Mesenchymal stem cell (in vitro differentiated cells and primary cell): ENCODE data around the gene LIN7B.

Source experiments
- DNase-seq: peaks from one replicate; pipeline ENCODE4 v3.0.0-alpha.2; 2013
- H2AFZ ChIP-seq: one replicate; pipeline ENCODE4 v1.6.1; 2013; ENCODE audit warnings: low read depth, mild to moderate bottlenecking, control low read depth, inconsistent platforms, low read length, moderate library complexity
- H2AK5ac ChIP-seq: 2 replicates; pipeline ENCODE4 v1.6.1; 2013; ENCODE audit warnings: low read length, moderate library complexity, mild to moderate bottlenecking, inconsistent platforms; ENCODE audit not compliant: severe bottlenecking
- H2BK120ac ChIP-seq: one replicate; pipeline ENCODE4 v1.6.1; 2013; ENCODE audit warnings: low read depth, mild to moderate bottlenecking, inconsistent platforms, low read length, moderate library complexity
- H2BK12ac ChIP-seq, 2 experiments: one replicate each; pipeline ENCODE4 v1.6.1; 2013; ENCODE audit warnings: inconsistent platforms in 2 of 2, low read length in 2 of 2, mild to moderate bottlenecking in 2 of 2, moderate library complexity in 2 of 2, control low read depth in 1 of 2
- H2BK15ac ChIP-seq: one replicate; pipeline ENCODE4 v1.6.1; 2013; ENCODE audit warnings: mild to moderate bottlenecking, low read depth, inconsistent platforms; ENCODE audit not compliant: poor library complexity, severe bottlenecking
- H2BK5ac ChIP-seq: 2 replicates; pipeline ENCODE4 v1.6.1; 2013; ENCODE audit warnings: low read depth, mild to moderate bottlenecking, low read length, control low read depth, inconsistent platforms; ENCODE audit not compliant: poor library complexity, severe bottlenecking
- H3K14ac ChIP-seq, 2 experiments: one replicate each; pipeline ENCODE4 v1.6.1; 2013; ENCODE audit warnings: inconsistent platforms in 2 of 2, low read length in 2 of 2, control low read depth in 1 of 2, mild to moderate bottlenecking in 1 of 2, moderate library complexity in 1 of 2
- H3K18ac ChIP-seq, 2 experiments: one replicate each; pipeline ENCODE4 v1.6.1; 2013; ENCODE audit warnings: inconsistent platforms in 2 of 2, low read length in 2 of 2, control low read depth in 1 of 2, low read depth in 1 of 2, mild to moderate bottlenecking in 1 of 2
- H3K23ac ChIP-seq, 2 experiments: one replicate each; pipeline ENCODE4 v1.6.1; 2013; ENCODE audit warnings: inconsistent platforms in 2 of 2, low read length in 2 of 2, mild to moderate bottlenecking in 2 of 2, moderate library complexity in 2 of 2, control low read depth in 1 of 2
- H3K27ac ChIP-seq: 2 replicates; pipeline ENCODE4 v1.5.1; 2013; ENCODE audit warnings: mild to moderate bottlenecking, moderate library complexity, low read length, control low read depth, inconsistent platforms; ENCODE audit not compliant: poor library complexity, severe bottlenecking
- H3K27me3 ChIP-seq, 2 experiments: 2 replicates each; pipeline versions ENCODE4 v1.6.1 to v1.7.0; 2013; ENCODE audit warnings: low read length in 2 of 2, mild to moderate bottlenecking in 2 of 2, moderate library complexity in 2 of 2, control low read depth in 1 of 2, inconsistent platforms in 1 of 2; ENCODE audit not compliant: control insufficient read depth in 1 of 2, insufficient read depth in 1 of 2
- H3K36me3 ChIP-seq, 2 experiments: 2 replicates each; pipeline versions ENCODE4 v1.6.1 to v1.7.0; 2013; ENCODE audit warnings: low read length in 2 of 2, control low read depth in 1 of 2, inconsistent platforms in 1 of 2, low read depth in 1 of 2, mild to moderate bottlenecking in 1 of 2; ENCODE audit not compliant: insufficient read depth in 2 of 2, control insufficient read depth in 1 of 2
- H3K4ac ChIP-seq, 2 experiments: one replicate each; pipeline ENCODE4 v1.6.1; 2013; ENCODE audit warnings: inconsistent platforms in 2 of 2, low read length in 2 of 2, mild to moderate bottlenecking in 2 of 2, moderate library complexity in 2 of 2, control low read depth in 1 of 2, low read depth in 1 of 2
- H3K4me1 ChIP-seq: 2 replicates; pipeline ENCODE4 v1.6.1; 2013; ENCODE audit warnings: low read depth, low read length, control low read depth; ENCODE audit not compliant: control insufficient read depth, insufficient read depth
- H3K4me2 ChIP-seq: 2 replicates; pipeline ENCODE4 v1.6.1; 2013; ENCODE audit warnings: low read length, mild to moderate bottlenecking, inconsistent platforms; ENCODE audit not compliant: poor library complexity, severe bottlenecking
- H3K4me3 ChIP-seq, 2 experiments: 2 replicates each; pipeline versions ENCODE4 v1.5.1 to v1.7.0; 2013; ENCODE audit warnings: low read length in 2 of 2, mild to moderate bottlenecking in 2 of 2, control low read depth in 1 of 2, low read depth in 1 of 2; ENCODE audit not compliant: insufficient read depth in 1 of 2
- H3K79me1 ChIP-seq: replicated peaks from 2 replicates; pipeline ENCODE4 v1.6.1; 2013; ENCODE audit warnings: mild to moderate bottlenecking, control low read depth, low read length, inconsistent platforms; ENCODE audit not compliant: poor library complexity, severe bottlenecking
- H3K9ac ChIP-seq: 2 replicates; pipeline ENCODE4 v1.7.0; 2013; ENCODE audit warnings: mild to moderate bottlenecking, low read length, moderate library complexity
- H3K9me3 ChIP-seq: 2 replicates; pipeline ENCODE4 v1.7.0; 2013; ENCODE audit warnings: mild to moderate bottlenecking, low read length; ENCODE audit not compliant: control insufficient read depth
- H4K8ac ChIP-seq: one replicate; pipeline ENCODE4 v1.6.1; 2013; ENCODE audit warnings: inconsistent platforms, mild to moderate bottlenecking, low read length, moderate library complexity
- H4K91ac ChIP-seq: one replicate; pipeline ENCODE4 v1.6.1; 2013; ENCODE audit warnings: mild to moderate bottlenecking, low read length, inconsistent platforms
- WGBS: methylation state at CpG from one replicate; pipeline ENCODE4 v1.1.7; 2013; ENCODE audit warnings: mixed read lengths; 5-methylcytosine and 5-hydroxymethylcytosine counted together

Gene LIN7B

DNA sequence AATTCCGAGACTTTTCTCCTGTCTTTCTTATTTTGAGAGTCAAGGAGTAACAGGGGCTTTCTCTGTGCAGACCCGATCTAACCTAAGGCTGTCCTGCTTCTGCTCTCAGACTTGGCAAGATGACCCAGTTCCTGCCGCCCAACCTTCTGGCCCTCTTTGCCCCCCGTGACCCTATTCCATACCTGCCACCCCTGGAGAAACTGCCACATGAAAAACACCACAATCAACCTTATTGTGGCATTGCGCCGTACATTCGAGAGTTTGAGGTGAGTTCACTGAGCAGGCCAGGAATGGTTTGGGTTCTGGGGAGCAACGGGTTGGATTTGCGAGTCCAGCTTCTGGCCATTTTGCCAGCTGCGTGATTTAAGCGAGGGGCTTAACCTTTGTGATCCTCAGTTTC is 27.9 kb upstream of the LIN7B start:
- H3K4ac ChIP-seq, result no peak overlapping the region
- peaks cover 18% of the 10 kb centered on the region for H3K4me1 ChIP-seq
- H3K23ac ChIP-seq, result no peak overlapping the region
- WGBS, result 82% methylated on average over 10 of the region's 11 CpGs
- peaks cover 34 to 35% of the 10 kb centered on the region in 2 experiments for H3K36me3 ChIP-seq
- no peak overlapping the region for H2BK5ac ChIP-seq
- H4K8ac ChIP-seq, result no peak overlapping the region
- H3K27ac ChIP-seq, result no peak overlapping the region
- no peak overlapping the region for H2AK5ac ChIP-seq
- no peak overlapping the region for H3K14ac ChIP-seq
- no peak overlapping the region for H2BK15ac ChIP-seq
- no peak overlapping the region for H3K18ac ChIP-seq
- H3K4me2 ChIP-seq, result peak overlapping the region; percentile 89
- H3K4me3 ChIP-seq, result peak overlapping the region; percentile 72 to 95
- no peaks in the 10 kb centered on the region for H3K27me3 ChIP-seq
- H2BK12ac ChIP-seq, result peak overlapping the region in 1 of 2 experiments; percentile 6
- peaks cover 2% of the 10 kb centered on the region for H3K79me1 ChIP-seq
- no peaks in the 10 kb centered on the region for H3K9me3 ChIP-seq
- DNase-seq, result no peak
- H4K91ac ChIP-seq, result no peak overlapping the region
- H2BK120ac ChIP-seq, result no peak overlapping the region
- no peak overlapping the region for H2AFZ ChIP-seq
- peak overlapping the region; percentile 98 for H3K9ac ChIP-seq

DNA sequence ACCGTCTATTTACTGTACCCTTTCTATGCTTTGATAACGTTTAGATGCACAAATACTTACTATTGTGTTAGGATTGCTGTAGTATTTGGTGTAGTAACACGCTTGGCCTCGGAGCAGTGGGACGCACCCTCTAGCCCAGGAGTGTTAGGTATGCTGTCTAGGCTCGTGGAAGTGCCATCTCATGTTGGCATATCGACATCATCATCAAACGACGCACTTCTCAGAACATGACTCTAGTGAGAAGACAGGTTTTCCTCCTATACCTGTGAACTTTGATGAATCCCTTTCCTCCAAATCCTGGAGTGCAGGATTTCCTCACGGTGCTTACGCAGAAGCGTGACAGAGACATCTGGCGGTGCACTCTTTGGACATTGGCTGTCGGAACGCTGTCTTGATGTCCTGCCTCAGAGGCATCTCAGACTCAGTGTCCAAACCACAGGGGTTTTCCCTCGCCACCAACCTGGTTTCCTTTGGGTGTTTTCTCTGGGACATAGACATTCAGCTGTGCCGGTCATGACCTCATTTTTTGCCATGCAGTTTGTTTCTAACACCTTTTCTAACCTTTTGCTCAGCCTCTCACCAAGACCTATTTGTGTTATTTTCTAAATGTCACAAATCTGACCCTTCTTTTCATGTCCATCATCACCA is 22.7 kb upstream of the LIN7B start:
- Histone ChIP-seq H3K23ac (no peak overlapping the region), H3K79me1 (peaks cover 10% of the 10 kb centered on the region), H3K4me3 (no peak overlapping the region), H3K4ac (no peak overlapping the region), H2BK15ac (no peak overlapping the region), H3K36me3 (peaks cover 78 to 84% of the 10 kb centered on the region in 2 experiments), H3K4me1 (peaks cover 12% of the 10 kb centered on the region), H3K18ac (no peak overlapping the region), H2AK5ac (no peak overlapping the region), H4K8ac (no peak overlapping the region), H3K27me3 (no peaks in the 10 kb centered on the region), H2BK5ac (no peak overlapping the region), H3K14ac (no peak overlapping the region), H3K4me2 (no peak overlapping the region), H2BK120ac (no peak overlapping the region), H2AFZ (no peak overlapping the region), H3K9ac (no peak overlapping the region), H2BK12ac (no peak overlapping the region), H4K91ac (no peak overlapping the region), H3K9me3 (no peaks in the 10 kb centered on the region), H3K27ac (no peak overlapping the region)
- no peak for DNase-seq
- 96% methylated on average over 16 of the region's 17 CpGs for WGBS

DNA sequence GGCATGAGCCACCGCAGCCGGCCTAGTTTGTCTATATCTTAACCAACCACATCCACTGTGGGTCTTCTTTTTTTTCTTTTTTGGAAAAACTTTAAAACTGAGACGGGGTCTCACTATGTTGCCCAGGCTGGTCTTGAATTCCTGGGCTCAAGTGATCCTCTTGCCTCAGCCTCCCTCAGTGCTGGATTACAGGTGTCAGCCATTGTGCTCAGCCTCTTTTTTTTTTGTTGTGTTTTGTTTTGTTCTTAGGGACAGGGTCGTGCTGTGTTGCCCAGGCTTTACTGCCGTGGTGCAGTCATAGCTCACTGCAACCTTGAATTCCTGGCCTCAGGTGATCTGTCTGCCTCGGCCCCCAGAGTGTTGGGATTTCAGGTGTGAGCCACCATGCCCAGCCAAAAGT is 21.5 kb upstream of the LIN7B start:
- Histone ChIP-seq H2AFZ (no peak overlapping the region), H3K4ac (no peak overlapping the region), H3K79me1 (peaks cover 10% of the 10 kb centered on the region), H2BK12ac (no peak overlapping the region), H2BK120ac (no peak overlapping the region), H3K23ac (no peak overlapping the region), H4K91ac (no peak overlapping the region), H3K4me3 (no peak overlapping the region), H3K4me1 (peaks cover 5% of the 10 kb centered on the region), H2BK5ac (no peak overlapping the region), H2AK5ac (no peak overlapping the region), H4K8ac (no peak overlapping the region), H3K9me3 (no peaks in the 10 kb centered on the region), H3K18ac (no peak overlapping the region), H3K36me3 (peaks cover 83 to 89% of the 10 kb centered on the region in 2 experiments), H2BK15ac (no peak overlapping the region), H3K9ac (no peak overlapping the region), H3K4me2 (no peak overlapping the region), H3K27ac (no peak overlapping the region), H3K14ac (no peak overlapping the region), H3K27me3 (no peaks in the 10 kb centered on the region)
- WGBS, result 97% methylated on average over 6 of the region's 6 CpGs
- DNase-seq, result no peak

DNA sequence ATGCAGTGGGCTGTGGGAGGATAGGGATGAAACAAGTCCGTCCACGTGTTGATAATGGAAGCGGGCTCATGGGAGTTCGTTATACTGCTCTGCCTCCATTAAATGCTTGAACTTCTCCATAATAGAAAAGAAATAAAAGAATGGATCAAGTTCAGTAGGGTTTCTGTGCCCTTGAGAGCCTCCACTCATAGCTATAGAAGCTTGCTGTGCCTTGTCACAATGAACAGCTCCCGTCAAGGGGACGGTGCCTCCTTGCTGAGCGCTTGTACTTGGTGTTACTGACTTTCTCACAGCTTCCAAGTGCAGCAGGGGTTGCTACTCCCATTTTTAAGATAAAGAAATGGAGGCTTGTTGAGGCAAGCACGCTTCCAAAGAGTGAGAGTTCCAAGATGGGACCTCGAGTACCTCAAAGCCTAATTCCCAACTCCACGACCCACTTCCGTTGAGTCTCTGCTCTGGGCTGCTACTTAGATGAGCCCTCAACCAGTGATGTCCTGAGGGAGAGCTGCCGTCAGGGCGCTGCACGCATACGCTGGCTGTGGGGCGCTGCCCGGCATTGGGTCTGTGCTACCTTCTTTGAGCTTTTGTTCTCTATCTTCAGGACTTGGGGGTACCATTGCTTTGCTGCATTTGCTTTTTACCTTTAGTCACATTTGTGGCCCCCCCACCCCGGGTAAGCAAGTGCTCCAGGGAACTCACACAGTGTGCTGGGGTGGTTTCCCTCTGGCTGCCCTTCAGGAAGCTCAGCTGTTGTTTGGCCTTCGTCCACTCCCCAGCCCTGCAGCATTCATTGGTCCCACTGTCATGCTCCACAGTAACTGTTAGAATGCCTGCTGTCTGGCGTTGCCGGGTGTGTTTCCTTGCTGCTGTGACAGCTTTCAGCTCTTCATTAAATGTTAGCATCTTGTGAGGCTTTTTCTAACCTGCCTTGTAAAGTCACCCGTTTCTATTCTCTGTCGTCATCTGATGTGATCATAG is 19.4 kb upstream of the LIN7B start:
- Histone ChIP-seq H2BK120ac (no peak overlapping the region), H3K79me1 (peaks cover 24% of the 10 kb centered on the region), H3K4me3 (no peak overlapping the region), H2BK15ac (no peak overlapping the region), H2AK5ac (no peak overlapping the region), H4K8ac (peak overlapping the region; percentile 53), H3K4ac (no peak overlapping the region), H3K9me3 (no peaks in the 10 kb centered on the region), H2AFZ (no peak overlapping the region), H3K4me2 (no peak overlapping the region), H3K18ac (no peak overlapping the region), H3K27me3 (no peaks in the 10 kb centered on the region), H2BK12ac (no peak overlapping the region), H4K91ac (no peak overlapping the region), H3K23ac (no peak overlapping the region), H3K4me1 (peaks cover 1% of the 10 kb centered on the region), H2BK5ac (no peak overlapping the region), H3K14ac (no peak overlapping the region), H3K9ac (peak overlapping the region; percentile 36), H3K36me3 (peaks cover 91 to 95% of the 10 kb centered on the region in 2 experiments), H3K27ac (no peak overlapping the region)
- no peak for DNase-seq
- 95% methylated on average over 23 of the region's 23 CpGs for WGBS
